NK-92 (cell line): ENCODE data around the gene MBOAT2.

Experiments
- DNase-seq: peaks from one replicate; lab custom pipeline; 2025; ENCODE audit not compliant: unreplicated experiment; lab: John Stamatoyannopoulos, UW

MBOAT2 gene

GRCh38 chr2:8835279-8835678 lies 168.2 kb downstream of the MBOAT2 start:
- no peak for DNase-seq

- no peak for DNase-seq
Measured at GRCh38 chr2:8833853-8834252, 169.6 kb downstream of the MBOAT2 start.

- no peak for DNase-seq
Measured at GRCh38 chr2:8831516-8831915, 172.0 kb downstream of the MBOAT2 start.

- DNase-seq: no peak
Measured at GRCh38 chr2:8827729-8828128, 175.8 kb downstream of the MBOAT2 start.

GRCh38 chr2:8822218-8822617 lies 181.3 kb downstream of the MBOAT2 start:
- no peak for DNase-seq

- DNase-seq: no peak
Measured at GRCh38 chr2:8821276-8822217, 181.9 kb downstream of the MBOAT2 start.

GRCh38 chr2:8819948-8820347 lies 183.5 kb downstream of the MBOAT2 start:
- DNase-seq: no peak

- DNase-seq: no peak
Measured at GRCh38 chr2:8819194-8819593, 184.3 kb downstream of the MBOAT2 start.

- DNase-seq: no peak
Measured at GRCh38 chr2:8817221-8817620, 186.3 kb downstream of the MBOAT2 start.

- DNase-seq: no peak
Measured at GRCh38 chr2:8806885-8807704, 196.4 kb downstream of the MBOAT2 start.

- DNase-seq: no peak
Measured at GRCh38 chr2:8805278-8806210, 197.9 kb downstream of the MBOAT2 start.

GRCh38 chr2:8803658-8804379 lies 199.7 kb downstream of the MBOAT2 start:
- no peak for DNase-seq

GRCh38 chr2:8802741-8803140 lies 200.7 kb downstream of the MBOAT2 start:
- DNase-seq: no peak
